Activated naive CD4-positive, alpha-beta T cell (primary cell): Measurements from ENCODE around the gene C10orf71.

ENCODE experiments used
- DNase-seq, 4 experiments: peaks; one replicate each; lab custom pipeline; 2025; lab: John Stamatoyannopoulos, UW

The C10orf71 gene

DNA sequence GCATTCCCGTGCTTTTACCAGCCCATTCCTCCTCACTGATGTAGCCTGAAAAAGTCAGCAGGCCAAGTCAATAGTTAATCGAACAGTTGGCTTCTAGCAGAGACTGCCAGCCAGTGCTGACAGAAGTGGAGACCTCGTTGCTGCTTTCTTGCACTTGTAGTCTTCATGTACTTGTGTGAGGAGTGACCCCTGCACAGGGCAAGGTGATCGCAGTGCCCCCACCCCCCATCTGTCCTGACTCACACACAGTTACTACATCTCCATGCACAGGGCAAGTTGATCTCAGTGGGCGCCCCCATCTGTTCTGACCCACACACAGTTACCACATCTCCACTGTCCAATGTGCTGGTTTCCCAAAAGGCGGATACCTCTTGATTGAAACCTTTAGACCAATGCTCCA, 34.2 kb downstream of the C10orf71 start:
- no peak for DNase-seq

DNA sequence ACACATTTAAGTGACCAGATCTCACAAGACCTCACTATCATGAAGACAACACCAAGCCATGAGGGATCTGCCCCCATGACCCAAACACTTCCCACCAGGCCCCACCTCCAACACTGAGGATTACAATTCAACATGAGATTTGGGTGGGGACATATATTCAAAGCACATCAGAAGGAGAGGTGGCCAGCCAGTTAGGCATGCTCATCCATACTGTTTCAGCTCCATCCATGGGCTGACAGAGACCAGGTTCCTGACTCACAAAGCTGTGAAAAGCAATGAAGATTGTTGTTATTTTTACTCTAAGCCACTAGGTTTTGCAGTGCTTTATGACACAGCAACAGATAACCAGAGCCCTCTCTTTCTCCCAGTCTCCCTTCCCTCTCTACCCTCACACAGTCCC, 36.0 kb downstream of the C10orf71 start:
- no peak for DNase-seq

DNA sequence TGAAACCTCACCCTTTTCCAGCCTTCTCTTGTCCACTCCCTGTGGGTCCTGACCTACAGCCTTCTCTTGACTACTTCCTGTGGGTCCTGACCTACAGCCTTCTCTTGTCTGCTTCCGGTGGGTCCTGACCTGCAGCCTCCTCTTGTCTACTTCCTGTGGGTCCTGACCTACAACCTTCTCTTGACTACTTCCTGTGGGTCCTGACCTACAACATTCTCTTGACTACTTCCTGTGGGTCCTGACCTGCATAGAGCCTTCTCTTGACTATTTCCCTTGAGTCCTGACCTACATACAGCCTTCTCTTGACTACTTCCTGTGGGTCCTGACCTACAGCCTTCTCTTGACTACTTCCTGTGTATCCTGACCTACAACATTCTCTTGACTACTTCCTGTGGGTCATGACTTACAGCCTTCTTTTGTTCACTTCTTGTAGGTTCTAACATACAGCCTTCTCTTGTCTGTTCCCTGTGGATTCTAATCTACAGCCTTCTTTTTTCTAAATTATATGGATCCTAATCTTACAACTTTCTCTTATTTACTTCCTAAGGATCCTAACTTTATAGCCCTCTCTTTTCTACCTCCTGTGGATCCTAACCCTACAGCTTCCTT, 36.5 kb downstream of the C10orf71 start:
- no peak for DNase-seq

DNA sequence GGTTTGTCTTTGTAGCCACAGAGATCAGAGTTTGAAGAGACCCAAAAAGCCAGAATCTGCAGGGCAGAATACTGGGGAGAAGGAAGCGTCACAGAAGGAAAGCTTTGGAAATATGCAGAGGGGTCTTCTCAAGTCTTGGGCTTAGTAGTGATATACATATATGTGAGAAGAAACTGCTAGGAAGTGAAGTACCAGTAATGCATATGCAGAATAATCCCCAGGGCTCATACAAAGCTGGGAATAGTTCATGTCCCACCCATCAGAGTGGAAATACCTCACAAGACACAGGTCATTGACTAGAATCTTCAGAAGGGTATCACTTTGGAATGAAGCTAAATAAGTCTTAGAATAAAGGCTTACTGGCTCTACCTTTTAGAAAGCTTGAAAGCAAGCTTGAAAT, 39.6 kb downstream of the C10orf71 start:
- no peak for DNase-seq

DNA sequence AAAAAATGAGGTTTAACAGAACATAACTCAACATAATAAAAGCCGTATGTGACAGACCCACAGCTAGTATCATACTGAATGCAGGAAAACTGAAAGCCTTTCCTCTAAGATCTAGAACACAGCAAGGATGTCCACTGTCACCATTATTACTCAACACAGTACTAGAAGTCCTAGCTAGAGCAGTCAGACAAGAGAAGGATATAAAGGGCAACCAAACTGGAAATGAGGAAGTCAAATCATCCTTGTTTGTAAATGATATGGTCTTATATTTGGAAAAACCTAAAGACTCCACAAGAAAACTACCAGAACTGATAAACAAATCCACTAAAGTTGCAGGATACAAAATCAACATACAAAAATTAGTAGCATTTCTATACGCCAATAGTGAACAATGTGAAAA, 45.9 kb downstream of the C10orf71 start:
- no peak for DNase-seq

DNA sequence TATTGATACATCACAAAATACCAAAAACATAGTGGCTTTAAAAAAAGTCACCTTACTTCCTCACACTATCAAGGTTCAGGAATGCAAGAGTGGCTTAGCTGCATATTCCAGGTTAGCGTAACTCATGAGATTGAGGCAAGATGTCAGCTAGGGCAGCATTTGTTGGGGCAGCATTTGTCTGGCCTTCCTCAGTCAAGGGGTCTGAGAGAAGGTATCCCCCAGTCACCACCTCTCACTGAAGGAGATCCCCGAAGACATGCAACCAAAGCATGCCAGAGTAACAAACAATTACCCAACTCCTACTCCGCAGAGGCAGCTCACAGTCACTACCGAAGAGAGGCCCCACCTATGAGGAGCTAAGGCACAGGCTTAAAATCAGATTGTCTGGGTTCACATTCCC, 48.4 kb downstream of the C10orf71 start:
- DNase-seq: no peak

DNA sequence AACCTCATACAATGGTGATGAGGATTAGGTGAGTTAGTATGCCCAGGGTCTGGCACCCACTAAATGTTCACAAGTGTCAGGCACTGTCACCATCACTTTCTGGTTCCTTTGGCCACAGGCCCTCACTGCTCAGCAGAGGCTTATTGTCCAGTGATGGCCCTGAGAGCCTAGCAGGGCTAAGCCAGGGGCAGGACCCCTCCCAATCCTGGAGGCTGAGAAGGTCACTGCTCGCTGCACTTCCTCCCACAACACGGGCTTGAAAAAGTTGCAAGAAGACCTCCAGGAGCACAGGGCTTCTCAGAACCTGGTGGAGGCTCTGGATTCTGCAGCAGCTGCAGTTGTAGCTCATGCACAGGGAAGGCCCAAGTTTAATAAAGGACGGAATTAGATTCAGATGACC, 48.9 kb downstream of the C10orf71 start:
- no peak for DNase-seq

DNA sequence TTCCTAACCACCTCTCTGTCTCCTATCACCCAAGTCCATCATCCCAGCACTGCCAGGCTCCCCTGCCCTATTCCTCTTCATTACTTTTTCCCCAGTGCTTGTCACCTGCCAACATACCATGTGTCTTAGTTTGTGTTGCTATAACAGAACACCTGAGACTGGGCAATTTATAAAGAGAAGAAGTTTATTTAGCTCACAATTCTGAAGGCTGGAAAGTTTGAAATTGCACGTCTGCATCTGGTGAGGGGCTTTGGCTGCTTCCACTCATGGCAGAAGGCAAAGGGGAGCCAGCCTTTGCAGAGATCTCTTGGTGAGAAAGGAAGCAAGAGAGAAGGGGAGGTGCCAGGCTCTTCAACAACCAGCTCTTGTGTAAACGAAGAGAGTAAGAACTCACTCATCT, 49.6 kb downstream of the C10orf71 start:
- no peak for DNase-seq

DNA sequence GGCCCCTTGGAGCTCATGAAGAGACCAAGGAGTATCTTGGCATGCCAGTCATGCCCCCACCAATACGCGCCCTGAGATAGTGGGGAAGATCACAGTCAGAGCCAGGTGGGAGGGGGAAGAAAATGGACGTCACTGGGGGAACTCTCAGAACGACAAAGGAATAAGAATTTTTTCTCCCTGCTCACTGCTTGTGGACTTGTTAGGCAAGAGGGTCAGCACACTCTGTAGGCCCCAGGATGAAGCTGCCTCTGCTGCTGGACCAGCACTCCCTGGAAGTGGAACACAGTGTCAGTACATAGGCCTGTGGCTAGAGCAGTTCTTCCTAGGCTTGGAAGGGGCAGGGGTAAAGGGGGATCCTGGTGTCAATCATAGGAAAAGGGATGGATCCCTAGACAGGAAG, 50.4 kb downstream of the C10orf71 start:
- no peak for DNase-seq

DNA sequence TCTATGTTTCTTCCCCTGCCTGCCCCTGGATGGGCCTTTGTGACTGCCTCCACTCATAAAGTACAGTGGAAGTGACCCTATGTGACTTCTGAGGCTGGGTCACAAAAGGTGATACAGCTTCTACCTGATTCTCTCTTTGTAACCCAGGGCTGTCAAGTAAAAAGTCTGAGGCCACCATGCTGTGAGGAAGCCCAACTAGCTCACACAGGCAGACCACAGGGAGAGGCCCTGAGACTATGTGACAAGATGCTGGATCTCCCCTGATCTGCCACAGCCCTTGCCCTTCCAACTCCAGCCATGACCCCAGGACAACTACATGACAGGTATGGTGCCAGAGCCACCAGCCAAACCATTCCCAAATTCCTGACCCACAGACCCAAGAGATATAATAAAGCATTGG, 51.2 kb downstream of the C10orf71 start:
- no peak for DNase-seq

DNA sequence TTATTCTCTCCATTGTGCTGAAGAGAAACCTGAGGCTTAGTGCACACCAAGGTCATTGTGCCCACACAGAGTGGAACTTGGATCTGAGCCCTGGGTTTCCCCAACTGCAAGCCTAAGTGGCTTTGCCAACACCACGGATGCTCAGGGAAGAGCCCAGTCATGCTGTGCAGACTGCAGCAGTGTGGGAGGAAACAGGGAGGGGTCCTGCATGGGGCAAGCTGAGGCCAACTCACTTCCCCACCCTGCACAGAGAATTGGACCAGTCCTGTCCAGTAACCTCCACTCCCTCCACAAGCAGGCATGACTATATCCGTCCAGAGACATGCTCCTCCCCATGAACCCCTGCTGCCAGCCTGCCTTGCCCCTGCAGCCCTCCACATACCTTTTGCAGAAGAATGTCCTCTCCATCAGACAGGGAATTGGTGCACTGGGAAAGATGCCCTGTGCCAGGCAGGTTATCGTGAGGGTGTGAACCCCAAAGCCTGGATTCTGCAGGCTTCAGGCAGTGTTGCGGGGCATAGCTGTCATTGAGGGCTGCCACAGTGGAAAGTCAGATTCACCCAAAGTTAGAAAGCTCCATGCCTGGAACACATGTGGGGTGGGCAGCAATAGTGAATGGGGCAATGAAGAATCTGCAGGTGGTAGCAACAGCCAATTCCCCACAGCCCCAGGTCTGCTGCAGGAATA, 52.0 kb downstream of the C10orf71 start:
- DNase-seq: no peak

DNA sequence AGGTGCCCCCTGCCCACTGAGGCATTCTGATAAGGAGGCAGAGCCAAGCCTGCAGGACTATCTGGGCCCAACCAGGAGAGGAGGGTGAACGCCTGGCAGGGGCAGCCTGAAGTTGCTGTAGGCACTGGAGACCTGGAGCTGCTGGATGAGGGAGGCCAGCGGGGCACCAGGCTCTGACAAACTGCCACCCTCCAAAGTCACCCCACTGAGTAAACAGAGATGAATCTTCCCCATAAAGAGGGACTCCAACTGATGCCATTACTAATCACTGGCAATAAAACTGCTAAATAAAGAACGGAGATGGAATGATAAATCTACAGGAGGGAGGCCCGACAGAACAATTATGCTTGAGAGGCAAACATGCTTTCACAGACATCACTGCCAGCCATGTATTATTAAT, 52.7 kb downstream of the C10orf71 start:
- no peak for DNase-seq

DNA sequence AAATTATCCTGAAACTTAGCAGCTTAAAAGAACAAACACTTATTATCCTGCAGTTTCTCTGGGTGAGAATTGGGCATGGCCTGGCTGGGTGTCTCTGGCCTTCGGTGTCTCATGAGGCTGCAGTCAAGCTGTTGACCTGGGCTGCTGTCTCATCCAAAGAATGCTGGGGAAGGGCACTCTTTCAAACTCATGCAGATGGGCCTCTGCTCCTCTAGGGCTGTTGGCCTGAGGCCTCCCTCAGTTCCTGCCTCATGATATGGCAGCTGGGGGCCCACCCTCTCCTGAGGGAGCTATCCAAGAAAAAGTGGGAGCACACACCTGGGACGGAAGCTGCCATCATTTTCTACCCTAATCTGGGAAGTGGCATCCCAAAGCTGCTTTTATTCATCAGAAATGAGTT, 53.4 kb downstream of the C10orf71 start:
- no peak for DNase-seq

DNA sequence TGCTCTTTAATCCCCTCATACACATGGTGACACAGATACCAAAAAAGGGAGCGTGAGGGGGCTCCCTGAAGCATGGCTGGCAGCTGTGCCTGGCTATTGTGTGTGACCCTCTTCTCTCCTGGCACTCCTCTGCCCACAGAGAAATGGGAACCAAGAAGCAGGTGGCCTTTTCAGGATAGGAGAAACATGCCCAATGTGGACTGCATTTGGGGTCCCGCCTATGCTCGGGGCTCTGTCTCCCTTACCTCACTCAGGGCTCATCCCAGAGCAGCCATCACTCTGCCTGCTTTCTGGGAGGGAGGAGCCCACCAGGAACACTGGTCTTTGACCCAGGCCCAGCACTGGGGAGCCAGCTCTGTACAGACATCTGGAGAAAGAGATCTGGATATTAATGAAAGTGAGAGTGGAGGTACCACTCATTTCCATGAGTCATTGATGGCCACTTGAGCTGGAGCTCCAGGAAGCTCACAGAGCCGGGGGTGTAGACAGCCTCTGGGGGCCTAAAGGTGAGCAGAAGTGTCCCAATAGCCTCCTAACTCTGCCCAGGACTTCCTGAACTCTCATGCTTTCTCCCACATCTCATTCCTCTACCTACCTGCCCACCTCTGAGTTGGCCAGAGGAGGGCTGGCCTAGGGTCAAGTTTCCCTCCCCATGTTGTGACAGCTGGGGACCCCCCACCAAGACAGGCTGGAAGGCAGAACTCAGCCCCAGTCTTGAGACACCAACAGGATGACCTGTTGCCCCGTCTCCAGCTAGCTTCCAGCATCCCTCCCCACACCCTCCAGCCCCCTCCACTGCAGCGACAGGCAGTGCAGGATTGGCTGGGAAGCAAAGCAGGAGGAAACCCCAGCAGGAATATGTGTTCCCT, 54.3 kb downstream of the C10orf71 start:
- DNase-seq: no peak

DNA sequence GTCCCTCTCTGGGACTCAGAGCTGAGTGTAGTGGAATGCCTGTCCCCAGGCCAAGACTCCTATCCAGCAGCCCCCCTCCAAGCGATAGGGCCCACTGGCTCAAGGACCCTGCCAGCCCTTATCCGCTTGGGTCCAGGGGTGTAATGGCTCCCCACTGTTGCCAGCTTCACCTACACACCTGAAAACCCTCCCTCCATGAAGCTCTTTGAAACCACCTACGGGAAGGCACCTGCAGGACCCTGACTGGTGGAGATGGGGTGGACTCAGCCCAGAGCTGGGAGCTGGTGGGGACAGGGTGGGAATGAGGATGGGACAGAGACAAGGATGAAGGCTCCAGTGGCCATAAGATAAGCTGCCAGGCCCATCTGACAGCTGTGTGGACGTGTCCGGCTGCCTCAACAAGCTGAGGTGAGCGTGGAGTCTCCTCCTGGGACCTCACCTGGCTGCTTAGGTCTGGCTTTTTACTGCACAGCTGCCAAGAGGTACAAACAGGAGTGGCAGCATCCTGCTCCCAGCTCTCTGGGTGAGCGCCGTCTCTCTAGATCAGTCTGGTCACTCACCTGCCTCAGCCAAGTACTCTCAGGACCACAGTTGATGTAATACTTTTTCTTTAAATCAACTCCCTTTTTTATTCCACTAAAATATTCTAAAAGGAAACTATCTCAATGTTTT, 55.1 kb downstream of the C10orf71 start:
- no peak for DNase-seq

DNA sequence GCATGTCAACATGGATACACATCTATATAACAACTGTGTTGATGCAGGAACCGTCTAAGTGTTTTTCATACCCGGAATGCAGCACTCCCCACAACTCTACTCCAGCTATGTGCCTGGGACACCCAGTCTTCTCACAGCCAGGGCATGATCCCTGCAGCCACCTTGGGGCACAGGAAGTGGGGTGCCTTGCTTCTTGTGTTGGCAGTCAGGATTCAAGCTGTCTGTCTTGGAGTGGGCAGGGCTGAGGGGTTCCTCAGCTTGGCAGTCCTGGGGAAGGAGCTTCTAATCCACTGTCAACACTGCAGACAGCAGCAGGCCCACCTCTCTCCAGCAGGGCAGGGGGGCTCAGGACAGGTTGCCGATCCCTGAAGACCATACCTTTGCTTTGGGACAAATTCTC, 55.6 kb downstream of the C10orf71 start:
- DNase-seq: no peak

DNA sequence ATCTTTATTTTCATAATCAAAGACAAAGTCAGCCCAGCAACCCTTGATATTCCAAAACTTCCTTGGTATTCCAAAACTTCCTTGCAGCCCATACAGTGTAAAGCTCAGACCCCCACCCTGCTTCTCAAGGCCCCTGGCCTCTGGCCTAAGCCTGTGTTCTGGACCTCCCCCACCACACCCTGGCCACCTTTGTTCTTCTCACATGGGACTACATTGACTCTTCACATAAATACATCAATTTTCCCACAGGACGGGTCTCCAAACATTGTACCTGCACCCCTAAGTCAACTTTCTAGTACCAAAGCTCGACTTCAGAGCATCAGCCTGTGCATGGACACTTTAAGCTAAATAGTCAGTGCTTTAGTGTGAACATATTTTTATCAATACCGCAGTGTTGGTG, 56.3 kb downstream of the C10orf71 start:
- no peak for DNase-seq

DNA sequence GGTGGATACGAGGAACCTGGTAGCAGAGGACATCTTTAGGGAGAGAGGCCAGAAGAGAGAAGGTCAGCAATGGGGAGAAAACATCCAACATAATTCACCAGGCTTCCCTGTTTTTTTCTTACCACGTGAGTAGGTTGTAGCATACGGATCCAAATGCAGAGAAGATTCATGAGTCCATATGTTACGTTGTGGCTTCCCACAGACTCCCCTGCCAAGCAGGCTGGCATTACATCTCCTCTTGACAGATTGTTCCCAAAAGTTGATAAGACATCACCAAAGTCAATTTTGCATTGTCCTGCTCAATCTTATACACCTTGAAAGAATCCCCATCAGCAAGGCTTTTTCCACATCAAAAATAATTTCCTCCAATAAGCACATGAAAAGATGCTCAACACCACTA, 57.2 kb downstream of the C10orf71 start:
- DNase-seq: no peak

DNA sequence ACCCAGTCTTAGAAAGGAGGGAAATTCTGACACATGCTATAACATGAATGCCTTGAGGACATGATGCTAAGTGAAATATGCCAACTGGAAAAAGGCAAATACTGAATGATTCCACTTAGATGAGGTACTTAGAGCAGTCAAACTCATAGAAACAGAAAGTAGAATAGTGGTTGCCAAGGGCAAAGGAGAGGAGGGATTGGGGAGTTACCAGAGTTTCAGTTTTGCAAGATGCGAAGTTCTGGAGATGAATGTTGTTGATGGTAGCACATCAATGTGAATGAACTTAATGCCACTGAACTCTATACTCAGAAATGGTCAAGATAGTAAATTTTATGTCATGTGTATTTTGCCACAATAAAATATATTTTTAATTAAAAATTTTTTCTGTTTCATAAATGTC, 58.0 kb downstream of the C10orf71 start:
- no peak for DNase-seq

DNA sequence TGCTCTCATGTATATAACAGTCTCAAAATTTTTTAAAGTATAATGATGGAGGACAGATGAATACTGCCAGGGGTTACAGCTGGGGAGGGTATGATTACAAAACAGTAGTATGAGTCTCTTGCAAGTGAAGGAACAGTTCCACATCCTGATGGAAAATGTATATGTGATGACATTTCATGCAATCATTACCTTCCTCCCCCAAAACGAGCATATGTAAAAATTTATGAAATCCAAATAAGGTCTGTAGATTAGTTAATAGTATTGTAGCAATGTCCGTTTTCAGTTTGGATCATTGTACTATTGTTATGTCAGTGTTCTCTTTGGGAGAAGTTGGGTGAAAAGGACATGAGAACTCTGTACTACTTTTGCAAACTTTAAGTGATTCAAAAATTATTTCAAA, 58.9 kb downstream of the C10orf71 start:
- DNase-seq: no peak

DNA sequence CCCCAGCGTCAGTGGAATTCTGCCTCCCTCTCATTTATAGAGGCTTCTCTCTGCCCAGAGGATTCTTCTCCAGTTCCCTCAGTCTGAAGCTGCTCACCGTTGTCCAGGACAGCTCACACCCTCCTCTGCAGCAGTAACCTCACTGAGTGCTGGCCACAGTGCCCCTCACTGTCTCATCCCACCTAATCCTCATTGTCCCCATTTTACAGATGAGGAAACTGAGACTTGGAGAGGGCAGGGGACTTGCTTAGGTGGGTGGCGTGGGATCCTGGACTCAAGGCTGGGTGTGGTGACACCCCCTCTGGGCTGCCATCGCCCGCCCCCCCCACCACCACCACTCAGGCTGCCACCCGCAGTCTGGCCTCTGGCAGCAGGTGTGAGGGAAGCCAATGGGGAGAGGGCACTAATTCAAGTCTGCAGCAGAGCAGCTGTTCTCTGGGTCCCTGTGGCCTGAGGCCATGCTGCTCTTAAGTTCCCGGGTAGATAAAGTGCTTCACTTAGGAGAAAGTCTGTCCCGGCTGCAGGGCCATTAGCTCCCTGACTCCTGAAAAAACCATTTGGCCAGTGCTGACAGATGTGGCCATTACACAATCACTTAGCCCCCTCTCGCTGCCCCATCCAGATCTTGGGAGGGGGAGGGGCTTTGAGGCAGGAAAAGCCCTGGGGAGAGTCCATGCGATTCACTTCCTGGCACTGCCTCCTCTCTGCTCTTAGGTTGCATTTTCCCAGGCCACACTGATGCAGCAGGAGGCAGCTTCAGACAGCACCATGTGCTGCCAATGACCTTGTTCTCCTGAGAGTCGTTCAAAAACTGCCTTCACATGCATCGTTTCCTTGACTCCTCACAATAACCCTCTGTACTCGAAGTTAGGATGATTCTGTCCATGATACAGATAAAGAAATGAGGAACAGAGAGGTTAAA, 60.6 kb downstream of the C10orf71 start:
- DNase-seq: no peak
